CD4-positive, CD25-positive, alpha-beta regulatory T cell (primary cell): ENCODE results near the gene OR7G2. TPM values are rescaled to one million over a fixed set of nuclear protein-coding genes. Genes with fewer than 3 reads are reported as not detected.

ENCODE experiments used
- ATAC-seq, 2 donors: fragments of 150-1000 bp; cut with Tn5 transposase; one replicate each; pipeline ENCODE4 v1.10.0; 2021; ENCODE audit warnings: low read depth in 2 of 2, moderate number of reproducible peaks in 2 of 2, moderate library complexity in 1 of 2
- DNase-seq, 3 donors: peaks; one replicate each; pipeline versions ENCODE4 v3.0.0 to v3.0.0-alpha.2; 2012 to 2022; ENCODE audit warnings: mixed read lengths in 1 of 3
- H3K27ac ChIP-seq: one replicate; pipeline ENCODE4 v1.7.0; 2013; ENCODE audit warnings: mild to moderate bottlenecking, low read length; ENCODE audit not compliant: insufficient read depth, poor library complexity, severe bottlenecking
- H3K27me3 ChIP-seq: one replicate; pipeline ENCODE4 v1.7.0; 2013; ENCODE audit warnings: low read length; ENCODE audit not compliant: control insufficient read depth, insufficient read depth
- H3K36me3 ChIP-seq: one replicate; pipeline ENCODE4 v1.7.0; 2013; ENCODE audit warnings: mild to moderate bottlenecking, low read length, moderate library complexity; ENCODE audit not compliant: control insufficient read depth, insufficient read depth
- H3K4me1 ChIP-seq: 2 replicates; pipeline ENCODE4 v1.7.0; 2013; ENCODE audit warnings: mild to moderate bottlenecking, low read length; ENCODE audit not compliant: insufficient read depth, control insufficient read depth, poor library complexity, severe bottlenecking
- H3K4me3 ChIP-seq: one replicate; pipeline ENCODE4 v1.7.0; 2013; ENCODE audit warnings: low read depth, mild to moderate bottlenecking, low read length, moderate library complexity
- H3K9me3 ChIP-seq, 2 experiments: 1 replicate in 1 of 2; 2 replicates in 1 of 2; pipeline ENCODE4 v1.7.0; 2013; ENCODE audit warnings: low read length in 2 of 2, mild to moderate bottlenecking in 1 of 2, moderate library complexity in 1 of 2; ENCODE audit not compliant: control insufficient read depth in 2 of 2
- H3K27ac Mint-ChIP-seq, 3 donors: one replicate each; pipeline ENCODE4 v1.8.0; 2020 to 2022; ENCODE audit warnings: mild to moderate bottlenecking in 3 of 3, mixed read lengths in 3 of 3, moderate library complexity in 2 of 3
- H3K27me3 Mint-ChIP-seq: one replicate; pipeline ENCODE4 v1.8.0; 2022; ENCODE audit warnings: mild to moderate bottlenecking, mixed read lengths
- H3K36me3 Mint-ChIP-seq: one replicate; pipeline ENCODE4 v1.8.0; 2020; ENCODE audit warnings: mixed read lengths
- H3K4me1 Mint-ChIP-seq, 4 donors: one replicate each; pipeline ENCODE4 v1.8.0; 2020 to 2022; ENCODE audit warnings: mixed read lengths in 4 of 4, mild to moderate bottlenecking in 1 of 4
- H3K4me3 Mint-ChIP-seq, 4 donors: one replicate each; pipeline ENCODE4 v1.8.0; 2020 to 2022; ENCODE audit warnings: mild to moderate bottlenecking in 4 of 4, mixed read lengths in 4 of 4, moderate library complexity in 3 of 4
- H3K9me3 Mint-ChIP-seq, 7 donors: one replicate each; pipeline ENCODE4 v1.8.0; 2020 to 2022; ENCODE audit warnings: mixed read lengths in 7 of 7, mild to moderate bottlenecking in 3 of 7, moderate library complexity in 2 of 7
- polyA plus RNA-seq, 4 donors: library from polyadenylated mRNA; unstranded; fragments of 300-500 nt; fragmentation: Illumina TruSeq; gene quantifications; one replicate each; pipeline ENCODE4 v1.2.3, GENCODE V29; 2021
- total RNA-seq: library from RNA; stranded (reverse); gene quantifications from one replicate; pipeline ENCODE4 v1.2.3, GENCODE V29; 2022

The OR7G2 gene
- total RNA-seq (not detected), polyA plus RNA-seq (not detected)

GRCh38 chr19:9107375-9107774 is at the start of gene OR7G2:
Gene OR7G2 (minus strand): TSS chr19:9107475. CDS start chr19:9103243, 4,232 bp downstream.
- Histone ChIP-seq H3K27ac (no peak within 1 kb of the TSS), H3K4me1 (no peaks in the 10 kb centered on the region), H3K27me3 (peaks cover 5% of the 10 kb centered on the region), H3K36me3 (no peaks in the 10 kb centered on the region), H3K9me3 (no peaks in the 10 kb centered on the region), H3K4me3 (no peak within 1 kb of the TSS)
- ATAC-seq (no peak), DNase-seq (no peak)
- peaks cover 0 to 1% (median 0%) of the 10 kb centered on the region in 7 donors for H3K9me3 Mint-ChIP-seq
- H3K27ac Mint-ChIP-seq = no peak within 1 kb of the TSS
- H3K4me3 Mint-ChIP-seq = no peak within 1 kb of the TSS
- peaks cover 5% of the 10 kb centered on the region for H3K27me3 Mint-ChIP-seq
- no peaks in the 10 kb centered on the region for H3K4me1 Mint-ChIP-seq
- no peaks in the 10 kb centered on the region for H3K36me3 Mint-ChIP-seq

- ATAC-seq (no peak), DNase-seq (no peak)
- H3K9me3 Mint-ChIP-seq = peaks cover 1 to 56% (median 24%) of the 10 kb centered on the region in 7 donors
Measured at GRCh38 chr19:9156304-9156703, 49.0 kb upstream of the OR7G2 start.

GRCh38 chr19:9155591-9155990 is 48.3 kb upstream of the OR7G2 start:
- Histone ChIP-seq H3K4me1 (no peaks in the 10 kb centered on the region), H3K36me3 (peaks cover 92% of the 10 kb centered on the region), H3K27ac (no peak overlapping the region), H3K9me3 (peaks cover 52 to 80% of the 10 kb centered on the region in 2 experiments), H3K4me3 (no peak overlapping the region), H3K27me3 (no peaks in the 10 kb centered on the region)
- no peaks in the 10 kb centered on the region for H3K27me3 Mint-ChIP-seq
- peaks cover 6 to 56% (median 26%) of the 10 kb centered on the region in 7 donors for H3K9me3 Mint-ChIP-seq
- peaks cover 10 to 43% (median 17%) of the 10 kb centered on the region in 4 donors for H3K4me1 Mint-ChIP-seq
- H3K27ac Mint-ChIP-seq = peak overlapping the region in 1 of 3 donors; percentile 43
- DNase-seq (no peak), ATAC-seq (no peak)
- H3K36me3 Mint-ChIP-seq = peaks cover 84% of the 10 kb centered on the region
- peak overlapping the region in 1 of 4 donors; percentile 31 for H3K4me3 Mint-ChIP-seq

More at GRCh38 chr19:9156304-9156703, 49.0 kb upstream of the OR7G2 start:
- no peak overlapping the region for H3K27ac Mint-ChIP-seq
- no peaks in the 10 kb centered on the region for H3K27me3 ChIP-seq
- H3K27ac ChIP-seq = no peak overlapping the region
- H3K4me3 ChIP-seq = no peak overlapping the region
- H3K4me1 ChIP-seq = no peaks in the 10 kb centered on the region
- peaks cover 93% of the 10 kb centered on the region for H3K36me3 ChIP-seq
- peak overlapping the region in 1 of 4 donors; percentile 35 for H3K4me3 Mint-ChIP-seq
- H3K4me1 Mint-ChIP-seq = peaks cover 5 to 36% (median 12%) of the 10 kb centered on the region in 4 donors
- peaks cover 85% of the 10 kb centered on the region for H3K36me3 Mint-ChIP-seq
- no peaks in the 10 kb centered on the region for H3K27me3 Mint-ChIP-seq
- H3K9me3 ChIP-seq = peaks cover 54 to 80% of the 10 kb centered on the region in 2 experiments

- Histone ChIP-seq H3K4me3 (no peak overlapping the region), H3K27ac (no peak overlapping the region), H3K4me1 (no peaks in the 10 kb centered on the region), H3K9me3 (peaks cover 41 to 60% of the 10 kb centered on the region in 2 experiments), H3K36me3 (peaks cover 74% of the 10 kb centered on the region), H3K27me3 (no peaks in the 10 kb centered on the region)
- peaks cover 4 to 50% (median 24%) of the 10 kb centered on the region in 7 donors for H3K9me3 Mint-ChIP-seq
- no peak for ATAC-seq
- H3K4me1 Mint-ChIP-seq = peaks cover 18 to 78% (median 36%) of the 10 kb centered on the region in 4 donors
- DNase-seq = no peak
- H3K36me3 Mint-ChIP-seq = peaks cover 81% of the 10 kb centered on the region
- peak overlapping the region in 2 of 4 donors; percentile 10 to 19 for H3K4me3 Mint-ChIP-seq
- no peaks in the 10 kb centered on the region for H3K27me3 Mint-ChIP-seq
- H3K27ac Mint-ChIP-seq = no peak overlapping the region
Measured at GRCh38 chr19:9151367-9151766, 44.1 kb upstream of the OR7G2 start.

GRCh38 chr19:9150650-9151049 is 43.4 kb upstream of the OR7G2 start:
- ATAC-seq (no peak), DNase-seq (no peak)
- H3K4me1 Mint-ChIP-seq = peaks cover 18 to 82% (median 37%) of the 10 kb centered on the region in 4 donors
- Histone ChIP-seq H3K27ac (no peak overlapping the region), H3K27me3 (no peaks in the 10 kb centered on the region), H3K9me3 (peaks cover 37 to 60% of the 10 kb centered on the region in 2 experiments), H3K4me3 (peak overlapping the region; percentile 10), H3K4me1 (no peaks in the 10 kb centered on the region), H3K36me3 (peaks cover 72% of the 10 kb centered on the region)
- no peaks in the 10 kb centered on the region for H3K27me3 Mint-ChIP-seq
- peak overlapping the region in 1 of 4 donors; percentile 48 for H3K4me3 Mint-ChIP-seq
- peaks cover 75% of the 10 kb centered on the region for H3K36me3 Mint-ChIP-seq
- H3K9me3 Mint-ChIP-seq = peaks cover 4 to 52% (median 25%) of the 10 kb centered on the region in 7 donors
- H3K27ac Mint-ChIP-seq = peak overlapping the region in 2 of 3 donors; percentile 16 to 89

- Histone ChIP-seq H3K4me1 (no peaks in the 10 kb centered on the region), H3K36me3 (peaks cover 71% of the 10 kb centered on the region), H3K9me3 (peaks cover 36 to 60% of the 10 kb centered on the region in 2 experiments), H3K27ac (no peak overlapping the region), H3K4me3 (no peak overlapping the region), H3K27me3 (no peaks in the 10 kb centered on the region)
- Mint-ChIP-seq H3K27me3 (no peaks in the 10 kb centered on the region), H3K9me3 (peaks cover 2 to 52% (median 24%) of the 10 kb centered on the region in 7 donors), H3K4me1 (peaks cover 13 to 81% (median 37%) of the 10 kb centered on the region in 4 donors), H3K4me3 (peak overlapping the region in 2 of 4 donors; percentile 37 to 68), H3K36me3 (peaks cover 74% of the 10 kb centered on the region), H3K27ac (peak overlapping the region; percentile 16 to 90 (median 42))
- ATAC-seq (no peak), DNase-seq (no peak)
Measured at GRCh38 chr19:9149997-9150396, 42.7 kb upstream of the OR7G2 start.

- H3K4me1 ChIP-seq = no peaks in the 10 kb centered on the region
- Mint-ChIP-seq H3K27me3 (no peaks in the 10 kb centered on the region), H3K36me3 (peaks cover 72% of the 10 kb centered on the region), H3K9me3 (peaks cover 2 to 47% (median 26%) of the 10 kb centered on the region in 7 donors), H3K27ac (peak overlapping the region in 1 of 3 donors; percentile 38), H3K4me1 (peaks cover 23 to 82% (median 34%) of the 10 kb centered on the region in 4 donors), H3K4me3 (peak overlapping the region in 1 of 4 donors; percentile 33)
- H3K27me3 ChIP-seq = no peaks in the 10 kb centered on the region
- DNase-seq (no peak), ATAC-seq (no peak)
- peaks cover 68% of the 10 kb centered on the region for H3K36me3 ChIP-seq
- H3K4me3 ChIP-seq = no peak overlapping the region
- H3K9me3 ChIP-seq = peaks cover 41 to 60% of the 10 kb centered on the region in 2 experiments
- H3K27ac ChIP-seq = no peak overlapping the region
Measured at GRCh38 chr19:9148697-9149096, 41.4 kb upstream of the OR7G2 start.

- DNase-seq (no peak), ATAC-seq (no peak)
- Mint-ChIP-seq H3K27me3 (no peaks in the 10 kb centered on the region), H3K36me3 (peaks cover 64% of the 10 kb centered on the region), H3K9me3 (peaks cover 0 to 40% (median 26%) of the 10 kb centered on the region in 7 donors), H3K27ac (no peak overlapping the region), H3K4me1 (peaks cover 30 to 84% (median 41%) of the 10 kb centered on the region in 4 donors), H3K4me3 (peak overlapping the region in 1 of 4 donors; percentile 31)
- Histone ChIP-seq H3K36me3 (peaks cover 57% of the 10 kb centered on the region), H3K4me1 (peaks cover 6% of the 10 kb centered on the region), H3K4me3 (no peak overlapping the region), H3K27ac (no peak overlapping the region), H3K9me3 (peaks cover 34 to 54% of the 10 kb centered on the region in 2 experiments), H3K27me3 (no peaks in the 10 kb centered on the region)
Measured at GRCh38 chr19:9146882-9147281, 39.6 kb upstream of the OR7G2 start.
